ENCODE measurements around the gene WNT16. TPM values are rescaled to one million over a fixed set of nuclear protein-coding genes. Genes with fewer than 3 reads are reported as not detected.

WNT16 gene
- total and polyA plus RNA-seq, 8 donors: 0.08 TPM; not detected in 7

GRCh38 chr7:121355574-121355973, 26.8 kb downstream of the WNT16 start:
- intact Hi-C loops (cut with DNase I): no loop called here
- no peaks in the 10 kb centered on the region for H3K4me1 ChIP-seq
- no peak overlapping the region for H3K27ac ChIP-seq
- ATAC-seq (no peak), DNase-seq (no peak)
- no peaks in the 10 kb centered on the region for H3K27me3 ChIP-seq
- peaks cover 0 to 47% of the 10 kb centered on the region in 2 donors for H3K36me3 ChIP-seq
- no peak overlapping the region for H3K4me3 ChIP-seq
- no peaks in the 10 kb centered on the region for H3K9me3 ChIP-seq
- no peak for TF ChIP-seq CTCF (IDR thresholded peaks at IDR 0.05)

GRCh38 chr7:121360564-121360963, 31.8 kb downstream of the WNT16 start:
- ATAC-seq (no peak), DNase-seq (no peak)
- peaks cover 0 to 59% of the 10 kb centered on the region in 2 donors for H3K36me3 ChIP-seq
- intact Hi-C loops (cut with DNase I): no loop called here
- TF ChIP-seq CTCF (IDR thresholded peaks at IDR 0.05): no peak
- no peaks in the 10 kb centered on the region for H3K4me1 ChIP-seq
- no peaks in the 10 kb centered on the region for H3K9me3 ChIP-seq
- H3K27ac ChIP-seq: no peak overlapping the region
- H3K27me3 ChIP-seq: no peaks in the 10 kb centered on the region
- no peak overlapping the region for H3K4me3 ChIP-seq

GRCh38 chr7:121366852-121367431, 38.1 kb downstream of the WNT16 start:
- Histone ChIP-seq H3K4me3 (no peak overlapping the region), H3K9me3 (no peaks in the 10 kb centered on the region), H3K27me3 (no peaks in the 10 kb centered on the region), H3K4me1 (peaks cover 0 to 8% of the 10 kb centered on the region in 2 donors), H3K36me3 (peaks cover 0 to 15% of the 10 kb centered on the region in 2 donors), H3K27ac (no peak overlapping the region)
- DNase-seq (peak in 1 of 4 donors; percentile 50), ATAC-seq (peak; percentile 60)
- peak; percentile 60 to 61 for TF ChIP-seq CTCF (IDR thresholded peaks at IDR 0.05)
- intact Hi-C loops (cut with DNase I): loop anchor here in 1 of 2 donors (5.0 kb wide), 1 partner anchor 180 kb away; no protein-coding TSS in a partner anchor

- Histone ChIP-seq H3K4me3 (no peak overlapping the region), H3K36me3 (no peaks in the 10 kb centered on the region), H3K27me3 (no peaks in the 10 kb centered on the region), H3K4me1 (peaks cover 0 to 17% of the 10 kb centered on the region in 2 donors), H3K9me3 (no peaks in the 10 kb centered on the region), H3K27ac (no peak overlapping the region)
- DNase-seq (no peak), ATAC-seq (peak; percentile 24)
- intact Hi-C loops (cut with DNase I): loop anchor here in 1 of 2 donors (5.0 kb wide), 1 partner anchor 178 kb away; no protein-coding TSS in a partner anchor
- no peak for TF ChIP-seq CTCF (IDR thresholded peaks at IDR 0.05)
Observed at GRCh38 chr7:121369462-121369861, 40.7 kb downstream of the WNT16 start.

GRCh38 chr7:121371367-121371766, 42.6 kb downstream of the WNT16 start:
- H3K4me3 ChIP-seq: no peak overlapping the region
- no peak overlapping the region for H3K27ac ChIP-seq
- no peaks in the 10 kb centered on the region for H3K9me3 ChIP-seq
- intact Hi-C loops (cut with DNase I): no loop called here
- no peak for DNase-seq
- H3K36me3 ChIP-seq: peaks cover 0 to 8% of the 10 kb centered on the region in 2 donors
- no peak for TF ChIP-seq CTCF (IDR thresholded peaks at IDR 0.05)
- no peak for ATAC-seq
- peaks cover 0 to 17% of the 10 kb centered on the region in 2 donors for H3K4me1 ChIP-seq
- H3K27me3 ChIP-seq: no peaks in the 10 kb centered on the region

Measured in left lung (tissue), 10 donors.